NCI-H2196 (cell line): ENCODE results near the gene HS6ST3.

Experiments
- DNase-seq: peaks from one replicate; lab custom pipeline; 2025; ENCODE audit not compliant: unreplicated experiment; lab: John Stamatoyannopoulos, UW

The HS6ST3 gene

DNA sequence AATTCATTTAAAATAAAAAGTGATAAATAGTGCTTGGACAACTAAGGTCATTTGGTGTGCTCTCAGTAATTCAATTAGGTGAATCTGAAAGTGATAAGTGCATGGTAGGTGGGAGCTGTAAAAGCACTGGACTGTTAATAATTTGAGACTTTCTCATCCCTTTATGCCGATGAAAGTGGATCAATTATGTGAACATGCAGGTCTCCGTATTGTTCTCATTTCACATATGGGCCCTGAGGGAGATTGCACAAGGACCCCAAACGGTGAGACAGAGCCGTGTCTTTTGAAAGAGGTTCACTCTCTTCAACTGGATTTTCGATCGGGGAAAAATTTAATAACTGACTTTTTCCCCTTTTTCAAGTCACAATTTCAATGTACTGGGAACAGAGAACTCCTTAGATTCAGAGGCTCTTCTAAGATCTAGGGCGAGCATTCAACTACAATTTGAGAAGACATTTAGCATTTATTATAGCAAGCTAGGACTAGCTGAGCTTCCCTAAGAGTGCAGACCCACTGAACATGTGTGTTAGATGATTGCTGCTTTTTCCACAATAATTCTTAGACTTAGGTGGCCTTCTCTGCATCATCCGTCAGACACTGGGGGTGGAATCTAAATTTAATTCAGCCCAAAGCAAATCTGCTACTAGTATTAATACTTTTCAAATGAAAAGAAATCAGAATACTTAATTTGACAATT, 556.8 kb downstream of the HS6ST3 start:
- no peak for DNase-seq

GRCh38 chr13:96650301-96650886, 560.5 kb downstream of the HS6ST3 start:
- no peak for DNase-seq

- no peak for DNase-seq
These were observed 561.7 kb downstream of the HS6ST3 start for GRCh38 chr13:96651598-96651997.

GRCh38 chr13:96652506-96652905, 562.6 kb downstream of the HS6ST3 start:
- DNase-seq = no peak

DNA sequence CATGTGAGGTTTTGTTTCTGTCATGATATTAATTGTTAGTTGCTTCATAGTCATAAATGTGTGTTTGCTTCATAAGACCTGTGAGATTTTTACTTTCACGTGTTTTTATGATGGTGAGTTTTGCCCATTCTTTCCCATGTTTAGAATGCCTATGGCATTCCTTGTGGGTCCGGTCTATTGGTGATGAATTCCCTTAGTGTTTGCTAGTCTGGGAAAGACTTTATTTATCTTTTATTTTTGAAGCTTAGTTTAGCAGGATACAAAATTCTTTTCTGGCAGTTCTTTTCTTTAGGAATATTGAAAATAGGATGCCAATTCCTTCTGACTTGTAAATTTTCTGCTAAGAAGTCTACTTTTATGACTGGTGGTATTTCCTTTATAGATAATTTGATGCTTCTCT, 571.7 kb downstream of the HS6ST3 start:
- DNase-seq = no peak

- no peak for DNase-seq
These were observed 572.1 kb downstream of the HS6ST3 start for GRCh38 chr13:96662036-96662435.

DNA sequence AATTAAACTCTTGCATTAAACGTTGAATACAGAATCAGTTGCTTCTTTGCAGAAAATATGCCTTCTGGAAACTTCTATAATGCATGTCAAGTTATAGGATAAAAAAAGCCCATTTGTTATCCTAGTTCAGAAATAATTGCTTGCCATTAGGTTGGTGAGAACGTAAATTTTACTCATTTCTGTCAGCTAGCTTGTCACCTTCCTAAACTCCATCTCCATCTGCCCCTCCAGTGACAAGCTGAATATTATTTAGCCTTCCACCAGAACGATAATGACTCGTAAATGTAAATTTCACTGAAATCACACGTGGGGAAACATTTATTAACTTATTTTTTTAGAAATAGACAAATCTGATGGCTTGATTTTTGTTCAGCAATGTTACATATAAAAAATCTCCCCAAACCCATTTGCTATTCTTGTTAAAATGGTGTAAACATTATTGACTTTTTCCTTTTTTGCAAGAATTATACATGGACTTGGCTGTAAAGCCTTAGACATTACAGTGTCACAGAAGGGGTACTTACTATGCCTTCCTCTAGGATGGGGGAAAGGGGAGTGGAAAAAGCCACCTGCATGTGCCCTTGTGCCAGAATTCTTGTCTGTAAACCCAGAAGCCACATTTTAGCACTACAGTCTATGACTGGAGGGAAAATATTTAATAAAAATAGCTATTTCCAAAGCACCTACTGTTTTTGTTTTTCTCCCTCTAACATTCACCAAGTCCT, 577.5 kb downstream of the HS6ST3 start:
- no peak for DNase-seq

GRCh38 chr13:96671073-96671472, 581.2 kb downstream of the HS6ST3 start:
- DNase-seq = no peak

DNA sequence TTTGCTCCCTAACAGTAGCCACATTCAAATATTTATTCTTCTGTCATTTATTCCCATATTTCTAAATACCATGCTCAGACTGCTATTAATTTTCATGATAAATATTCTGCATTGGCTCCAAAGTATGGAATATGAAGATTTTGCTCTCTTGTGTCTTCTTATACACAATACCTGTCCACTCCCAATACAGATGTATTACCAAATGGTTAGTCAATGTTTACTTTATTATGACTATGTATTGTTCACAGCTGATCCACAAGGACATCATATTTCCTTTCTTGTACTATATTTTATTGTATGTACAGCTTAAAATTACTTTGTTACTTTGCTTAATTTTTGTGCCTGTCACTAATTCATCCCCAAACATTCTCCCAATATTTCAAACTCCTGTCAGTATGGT, 582.1 kb downstream of the HS6ST3 start:
- DNase-seq = no peak

- no peak for DNase-seq
These were observed 583.9 kb downstream of the HS6ST3 start for GRCh38 chr13:96673825-96674224.

- no peak for DNase-seq
These were observed 587.1 kb downstream of the HS6ST3 start for GRCh38 chr13:96677029-96677428.

GRCh38 chr13:96678801-96679200, 588.9 kb downstream of the HS6ST3 start:
- DNase-seq = no peak

GRCh38 chr13:96680898-96681297, 591.0 kb downstream of the HS6ST3 start:
- no peak for DNase-seq

- DNase-seq = no peak
These were observed 591.9 kb downstream of the HS6ST3 start for GRCh38 chr13:96681766-96682165.

GRCh38 chr13:96684469-96684868, 594.6 kb downstream of the HS6ST3 start:
- DNase-seq = no peak

GRCh38 chr13:96684907-96685306, 595.0 kb downstream of the HS6ST3 start:
- no peak for DNase-seq

DNA sequence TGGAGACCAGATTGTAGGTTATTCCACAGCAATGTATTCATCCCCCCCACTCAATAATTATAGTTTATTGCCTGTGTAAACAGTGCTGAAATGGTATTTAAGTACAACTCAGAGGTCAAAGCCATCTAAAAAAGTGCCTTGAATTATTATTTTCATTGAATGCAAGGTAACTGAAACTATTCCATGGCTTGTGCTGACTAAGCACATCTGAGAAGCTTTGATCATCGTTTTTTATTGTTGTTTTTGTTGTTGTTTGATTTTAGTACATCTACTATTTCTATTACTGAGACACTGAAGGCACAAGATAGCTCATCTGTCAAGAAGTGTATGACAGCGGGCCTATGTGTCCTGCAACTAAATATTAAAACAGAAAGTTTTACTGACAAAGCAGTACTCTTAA, 596.4 kb downstream of the HS6ST3 start:
- no peak for DNase-seq

DNA sequence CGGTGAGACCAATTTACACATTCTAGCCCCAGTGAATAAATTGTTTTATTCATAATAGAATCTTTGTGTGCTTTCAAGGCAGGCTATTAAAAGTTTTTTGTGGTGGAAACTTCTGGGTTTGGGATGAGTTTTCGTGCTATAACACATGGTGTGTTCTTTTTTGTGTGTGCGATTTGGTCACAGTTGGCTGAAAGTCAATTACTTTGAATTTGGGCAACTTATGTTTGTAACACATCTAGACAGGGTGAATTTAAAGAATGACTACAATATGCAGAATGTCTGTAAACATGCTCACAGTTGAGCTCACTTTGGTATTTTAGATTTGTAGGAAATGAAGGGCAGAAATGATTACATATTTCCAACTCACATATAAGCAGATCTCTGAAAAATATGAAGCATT, 597.3 kb downstream of the HS6ST3 start:
- DNase-seq = no peak

DNA sequence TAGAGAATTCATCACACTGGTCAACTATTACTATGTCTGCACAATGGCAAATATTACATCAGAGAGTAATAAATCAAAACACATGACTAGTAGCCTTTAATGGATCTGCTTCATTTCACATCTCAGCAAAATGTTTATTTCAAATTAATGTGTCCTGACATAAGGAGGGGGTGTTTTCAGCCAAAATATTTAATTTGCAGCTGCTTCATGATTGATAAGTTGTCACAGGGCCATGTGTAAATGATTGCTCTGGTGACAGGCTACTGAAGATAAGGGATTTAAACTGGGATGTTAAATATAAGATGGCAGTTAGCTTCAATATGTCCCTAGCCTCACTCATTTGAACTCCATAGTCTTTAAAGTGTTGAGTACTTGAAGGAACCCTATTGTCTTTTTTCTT, 601.1 kb downstream of the HS6ST3 start:
- DNase-seq = no peak

DNA sequence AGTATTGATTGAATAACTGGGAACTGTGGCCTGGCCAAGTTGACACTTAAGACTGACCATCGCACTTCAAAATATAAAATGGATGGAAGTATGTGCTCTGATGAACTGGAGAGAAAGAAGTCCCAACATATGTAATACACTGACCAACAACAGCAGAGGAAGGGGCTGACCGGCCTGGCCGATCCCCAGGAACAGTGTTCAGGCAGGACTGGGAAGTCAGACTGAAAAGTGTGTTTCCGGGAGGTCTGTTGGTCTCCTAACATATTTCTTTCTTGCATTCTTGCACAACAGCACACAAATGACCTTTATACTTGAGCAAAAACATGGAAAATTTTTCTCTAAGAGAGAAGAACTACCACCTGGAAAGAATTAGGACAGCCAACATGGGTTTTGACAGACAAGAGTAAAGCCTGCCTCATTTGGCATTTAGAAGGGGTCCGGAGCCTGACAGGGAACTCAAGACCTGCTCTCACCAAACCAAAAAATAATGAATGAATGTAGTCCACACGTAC, 606.5 kb downstream of the HS6ST3 start:
- no peak for DNase-seq

GRCh38 chr13:96700657-96701056, 610.8 kb downstream of the HS6ST3 start:
- DNase-seq = no peak

- DNase-seq = no peak
These were observed 617.2 kb downstream of the HS6ST3 start for GRCh38 chr13:96707146-96707545.
